Esophagus mucosa (tissue), 1 donor: ENCODE data around the gene ITGA5. TPM values are rescaled to one million over a fixed set of nuclear protein-coding genes. Genes with fewer than 3 reads are reported as not detected.

Experiments
- ATAC-seq: fragments of 200-7000 bp; cut with Tn5 transposase; one replicate; pipeline ENCODE4 v1.9.1; 2020
- total RNA-seq: library from RNA; stranded (reverse); gene quantifications from one replicate; pipeline ENCODE4 v1.2.4, GENCODE V29; 2023
- donor health status: DM: yes; HTN: yes; CAD: no.

The ITGA5 gene
- 12.8 TPM for total RNA-seq

- peak; percentile 54 for ATAC-seq
These were observed at the start of gene ITGA5 for GRCh38 chr12:54419088-54419887. Gene ITGA5, minus strand, starts transcription at chr12:54419266. Its CDS starts 68 bp downstream, at chr12:54419198.

DNA sequence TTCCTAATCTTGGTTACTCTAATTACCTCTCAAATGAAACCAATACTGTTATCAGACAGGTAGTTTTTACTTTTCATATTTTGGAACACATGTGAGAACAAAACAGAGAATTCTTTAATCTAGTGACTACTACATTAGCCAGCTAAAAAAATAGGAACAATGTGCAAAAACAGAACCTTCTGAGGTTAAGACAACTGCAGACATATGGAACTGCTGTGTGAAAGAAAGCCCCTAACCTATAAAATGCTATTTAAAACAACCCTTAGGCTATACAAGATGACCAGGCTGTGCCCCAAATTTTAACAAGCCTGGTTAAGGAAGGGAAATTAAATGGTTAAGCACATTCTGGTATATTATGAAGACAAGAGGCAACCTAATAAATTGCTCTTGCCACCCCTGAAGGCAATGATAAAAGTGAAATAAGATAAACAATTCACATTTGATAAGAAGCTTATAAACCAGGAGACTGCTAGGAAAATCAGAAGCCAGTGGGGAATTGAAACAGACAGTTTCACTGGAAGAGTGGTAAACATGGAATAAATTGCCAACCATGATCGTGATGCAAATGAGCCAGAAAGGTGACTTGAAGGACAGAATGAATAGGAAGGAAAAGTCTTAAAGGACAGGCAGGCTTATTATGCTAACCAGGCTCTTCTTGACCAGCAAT is 46.9 kb upstream of the ITGA5 start:
- ATAC-seq = no peak

DNA sequence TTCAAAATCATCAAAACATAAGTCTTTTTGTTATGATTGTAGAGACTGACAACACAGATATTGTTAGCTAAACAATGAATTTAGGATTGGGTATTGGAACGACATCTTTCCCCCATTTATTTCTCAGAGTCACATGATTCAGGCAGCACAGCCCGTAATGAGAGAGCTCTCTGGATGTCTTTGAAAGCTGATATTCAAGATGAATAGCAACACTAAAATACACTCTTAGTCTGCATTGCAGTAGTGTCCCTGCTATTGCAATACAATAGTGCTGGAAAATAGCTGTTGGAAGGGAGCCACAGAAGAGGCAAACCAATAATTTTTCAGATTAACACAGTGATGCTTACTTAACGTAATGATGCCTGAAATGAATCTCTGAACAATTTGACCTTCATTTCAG is 44.4 kb upstream of the ITGA5 start:
- no peak for ATAC-seq

DNA sequence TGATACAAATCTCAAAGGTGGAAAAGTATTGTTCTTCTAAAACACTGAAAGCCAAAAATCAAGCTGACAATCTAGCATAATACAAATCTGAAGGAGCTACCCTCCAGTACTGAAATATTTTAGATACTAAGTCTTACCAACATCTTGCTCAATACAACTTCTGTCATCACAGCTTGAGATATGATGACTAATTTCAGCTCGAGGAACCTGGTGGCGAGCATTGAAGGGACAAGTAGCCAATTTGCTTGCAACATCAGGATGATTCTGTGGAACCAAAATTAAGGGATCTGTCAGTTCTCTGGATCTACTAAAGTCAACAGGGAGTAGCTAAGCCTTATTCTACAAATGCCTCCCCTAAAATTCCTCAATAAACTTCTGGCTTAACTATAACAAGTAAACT is 44.0 kb upstream of the ITGA5 start:
- no peak for ATAC-seq

- no peak for ATAC-seq
These were observed 41.4 kb upstream of the ITGA5 start for GRCh38 chr12:54460317-54460923.

- ATAC-seq = no peak
These were observed 40.3 kb upstream of the ITGA5 start for GRCh38 chr12:54459355-54459754.

DNA sequence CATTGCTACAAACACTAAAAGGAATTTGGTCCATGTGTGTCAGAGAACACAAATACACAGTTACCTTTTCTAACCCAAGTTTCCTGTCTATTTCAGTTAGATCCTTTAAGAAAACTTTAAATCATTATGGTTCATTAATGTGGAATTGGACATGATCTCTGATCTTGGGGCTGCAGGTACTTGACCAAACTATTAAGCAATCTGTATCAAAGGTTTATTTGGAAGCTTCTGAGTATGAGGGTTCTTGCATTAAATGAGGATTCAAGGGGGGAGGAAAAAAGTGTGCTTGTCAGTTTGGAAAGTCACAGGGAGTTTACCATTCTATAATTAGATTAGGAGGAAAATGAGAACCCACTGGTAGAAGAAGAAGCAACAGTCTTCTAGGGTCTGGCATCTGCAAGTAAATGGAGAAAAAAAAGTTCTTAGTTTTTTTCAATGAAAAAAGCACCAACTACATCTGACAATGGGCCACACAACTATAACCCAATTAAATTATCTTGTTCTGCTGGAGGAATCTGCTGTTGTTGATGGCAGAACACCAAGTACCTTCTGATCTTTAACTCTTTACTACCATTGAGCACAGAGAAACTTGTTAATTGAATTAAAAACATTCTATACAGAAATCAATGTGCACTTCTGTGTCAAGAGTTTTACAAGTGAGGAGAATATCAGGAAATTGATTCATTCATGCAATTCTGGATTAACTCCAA is 36.8 kb upstream of the ITGA5 start:
- ATAC-seq = no peak

DNA sequence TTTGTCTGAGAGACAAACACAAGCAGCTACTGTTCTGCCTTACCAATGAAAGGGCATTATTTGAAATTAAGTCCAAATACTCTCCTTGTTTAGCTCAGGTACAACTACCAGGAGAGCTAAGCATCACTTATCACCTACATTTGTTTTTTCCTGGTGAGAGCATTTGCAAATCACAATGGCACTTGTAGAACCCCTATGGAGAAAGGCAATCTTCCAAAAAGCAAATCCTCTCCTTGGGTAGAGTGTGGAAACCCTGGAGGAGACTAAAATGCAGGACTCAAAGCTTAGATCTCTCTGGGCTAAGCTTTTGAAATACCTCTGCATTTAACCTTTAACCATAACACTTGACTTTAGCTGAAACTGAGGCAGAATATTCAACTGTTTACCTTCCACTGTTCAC is 33.6 kb upstream of the ITGA5 start:
- ATAC-seq = no peak

GRCh38 chr12:54448344-54448743 is 29.3 kb upstream of the ITGA5 start:
- no peak for ATAC-seq

DNA sequence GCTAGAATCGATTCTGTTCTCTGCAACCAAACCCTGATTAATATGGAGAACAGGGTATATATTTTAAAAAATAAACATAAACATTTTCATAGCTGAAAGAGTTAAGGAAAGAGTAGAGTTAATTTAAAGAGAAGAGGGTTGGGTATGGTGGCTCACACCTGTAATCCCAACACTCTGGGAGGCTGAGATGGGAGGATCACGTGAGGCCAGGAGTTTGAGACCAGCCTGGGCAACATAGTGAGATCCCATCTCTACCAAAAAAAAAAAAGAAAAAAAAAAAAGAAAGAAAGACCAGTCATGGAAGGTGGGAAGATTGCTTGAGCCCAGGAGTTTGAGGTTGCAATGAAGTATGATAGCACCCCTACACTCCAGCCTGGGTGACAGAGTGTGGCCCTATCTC is 28.9 kb upstream of the ITGA5 start:
- ATAC-seq = no peak

DNA sequence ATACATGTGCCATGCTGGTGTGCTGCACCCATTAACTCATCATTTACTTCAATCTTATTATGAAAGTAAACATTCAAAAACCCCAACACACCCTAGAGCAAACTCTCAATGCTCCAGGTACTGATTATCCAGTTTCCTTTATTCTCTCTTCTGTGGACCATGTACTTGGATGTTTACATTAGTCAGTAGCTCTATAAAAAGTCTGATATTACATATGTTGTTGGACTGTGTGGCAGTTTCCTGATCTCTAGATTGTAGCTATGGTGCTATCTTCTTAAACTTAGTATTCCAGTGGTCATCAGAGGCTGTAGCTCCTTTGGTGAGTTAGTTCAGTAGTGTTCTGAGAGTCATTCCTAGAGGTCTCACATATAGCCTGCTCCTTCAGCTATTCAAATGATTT is 25.1 kb upstream of the ITGA5 start:
- ATAC-seq = no peak

DNA sequence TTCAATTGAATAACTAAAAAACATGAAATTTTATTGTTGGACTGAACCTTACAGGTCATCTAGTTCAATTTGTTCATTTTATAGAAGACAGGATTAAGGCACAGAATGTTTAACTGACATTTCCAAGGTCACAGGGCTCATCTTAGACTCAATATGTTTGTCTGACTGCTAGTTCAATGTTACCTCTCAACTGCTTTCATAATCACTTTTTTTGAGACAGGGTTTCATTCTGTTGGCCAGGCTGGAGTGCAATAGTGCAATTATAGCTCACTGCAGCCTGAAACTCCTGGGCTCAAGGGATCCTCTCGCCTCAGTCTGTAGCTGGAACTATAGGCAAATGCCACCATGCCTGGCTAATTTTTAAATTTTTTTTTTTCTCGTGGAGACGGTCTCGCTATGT is 24.4 kb upstream of the ITGA5 start:
- ATAC-seq = no peak

DNA sequence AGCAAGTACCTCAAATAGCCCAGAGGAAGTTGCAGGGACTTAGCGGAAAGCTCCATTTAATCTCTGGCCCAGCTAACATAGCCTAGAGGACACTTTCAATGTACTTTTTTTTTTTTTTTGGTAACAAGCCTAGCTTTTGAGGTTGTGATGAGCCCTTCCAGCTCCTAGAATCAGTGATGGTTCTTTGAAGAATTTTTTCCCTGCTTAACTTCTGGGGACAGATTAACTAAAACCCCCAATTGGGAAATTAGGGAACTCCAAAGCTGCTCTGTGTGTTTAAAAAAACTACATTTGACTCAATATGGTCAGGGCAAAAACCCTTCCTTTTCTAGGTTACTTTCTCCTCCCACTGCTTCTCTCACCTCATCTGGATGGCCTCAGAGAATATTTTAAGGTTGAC is 23.9 kb upstream of the ITGA5 start:
- ATAC-seq = no peak

DNA sequence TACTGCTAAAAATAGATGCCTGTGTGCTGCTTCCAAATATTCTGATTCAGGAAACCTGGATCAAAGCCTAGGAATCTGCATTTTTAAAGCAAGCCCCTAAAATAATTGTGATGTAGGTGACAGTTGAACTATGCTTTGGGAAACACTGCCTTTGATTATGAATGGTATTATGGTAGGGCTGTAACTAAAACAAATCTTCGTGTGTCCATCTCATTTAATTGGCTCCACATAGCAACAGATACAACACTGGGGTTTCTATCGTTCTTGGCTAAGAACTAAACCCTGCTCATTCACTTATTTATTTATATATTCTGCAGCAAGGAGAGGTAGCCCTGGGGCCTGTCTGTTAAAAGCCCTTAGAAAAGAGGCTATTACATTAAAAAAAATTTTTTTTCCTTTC is 23.0 kb upstream of the ITGA5 start:
- no peak for ATAC-seq

DNA sequence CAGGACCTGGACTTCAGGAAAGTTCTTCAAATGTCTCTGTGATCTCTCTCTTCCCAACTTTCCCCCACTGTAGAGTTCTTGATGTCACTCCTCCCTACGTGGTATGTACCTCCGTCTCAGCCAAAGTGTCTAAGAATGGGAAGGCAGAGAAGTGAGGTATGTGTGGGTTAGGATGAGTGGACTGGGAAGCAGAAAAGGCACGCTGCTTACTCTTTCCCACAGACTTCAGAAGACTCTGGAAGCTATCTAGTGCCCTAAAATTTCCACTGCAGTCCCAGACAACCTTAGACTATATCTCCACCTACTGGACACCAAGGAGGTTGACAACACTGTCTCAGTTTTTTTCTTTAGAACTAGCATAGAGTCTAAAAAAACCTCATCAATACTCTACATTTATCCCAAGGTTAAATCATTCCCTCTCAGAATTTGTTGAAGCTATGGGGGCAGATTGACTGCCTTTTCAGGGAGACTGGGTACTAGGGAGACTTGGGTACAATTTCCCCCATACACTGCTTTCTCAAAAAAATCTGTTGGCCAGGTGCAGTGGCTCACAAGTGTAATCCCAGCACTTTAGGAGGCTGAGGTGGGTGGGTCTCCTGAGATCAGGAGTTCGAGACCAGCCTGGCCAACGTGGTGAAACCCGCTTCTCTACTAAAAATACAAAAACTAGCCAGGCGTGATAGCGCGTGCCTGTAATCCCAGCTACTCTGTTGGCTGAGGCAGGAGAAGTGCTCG is 20.6 kb upstream of the ITGA5 start:
- peak; percentile 92 for ATAC-seq

GRCh38 chr12:54439096-54439495 is 20.0 kb upstream of the ITGA5 start:
- no peak for ATAC-seq

GRCh38 chr12:54438517-54438916 is 19.5 kb upstream of the ITGA5 start:
- ATAC-seq = no peak

- ATAC-seq = no peak
These were observed 18.6 kb upstream of the ITGA5 start for GRCh38 chr12:54437697-54438096.

GRCh38 chr12:54437243-54437642 is 18.2 kb upstream of the ITGA5 start:
- ATAC-seq = no peak

DNA sequence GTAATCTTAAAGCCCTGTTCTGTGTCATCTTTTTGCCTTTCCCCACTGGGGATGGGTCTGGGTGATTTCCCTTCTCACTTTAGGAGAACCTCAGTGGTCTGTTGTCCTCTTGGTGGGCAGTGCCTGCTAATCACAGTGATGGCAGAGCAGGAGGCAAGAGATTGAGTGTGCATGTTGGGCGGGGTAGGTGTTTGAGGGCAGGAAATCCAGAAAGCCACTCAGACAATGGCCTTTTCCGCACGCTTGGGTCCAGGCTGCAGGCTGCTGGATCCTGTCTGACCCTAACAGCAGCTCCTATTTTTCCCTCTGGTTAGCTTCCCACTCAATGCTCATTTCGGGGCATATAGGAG is 13.7 kb upstream of the ITGA5 start:
- peak; percentile 19 for ATAC-seq

- peak; percentile 83 for ATAC-seq
These were observed 13.1 kb upstream of the ITGA5 start for GRCh38 chr12:54431911-54432814.
